ENCODE results near the gene SNCB.

SNCB gene

GRCh38 chr5:176618783-176619182 lies 11.6 kb downstream of the SNCB start:
- no peak overlapping the region for H3K9ac ChIP-seq (ENCODE audit: low read length)
- no peak overlapping the region for H2AFZ ChIP-seq (ENCODE audit: low read length)
- no peaks in the 10 kb centered on the region for H4K20me1 ChIP-seq (ENCODE audit: insufficient read depth, low read length)
- TF ChIP-seq CTCF (IDR thresholded peaks at IDR 0.05; ENCODE audit: low read length): no peak
- TF ChIP-seq EZH2 (optimal IDR thresholded peaks at IDR 0.05; ENCODE audit: low read depth, low read length): no peak
- TF ChIP-seq EZH2phosphoT487 (IDR thresholded peaks at IDR 0.05; ENCODE audit: low read length): no peak
- no peaks in the 10 kb centered on the region for H3F3A ChIP-seq (ENCODE audit: insufficient read depth, low read length)
- H3K79me2 ChIP-seq (ENCODE audit: low read length): no peaks in the 10 kb centered on the region
- no peak overlapping the region for H3K4me2 ChIP-seq (ENCODE audit: low read depth, low read length)
- no peak for DNase-seq
- H3K4me3 ChIP-seq (ENCODE audit: low read length): no peak overlapping the region
- H3K9me3 ChIP-seq (replicated peaks; ENCODE audit: insufficient read depth, low read length): no peaks in the 10 kb centered on the region
- no peaks in the 10 kb centered on the region for H3K4me1 ChIP-seq (ENCODE audit: low read length)
- H3K36me3 ChIP-seq (replicated peaks; ENCODE audit: insufficient read depth, low read length): no peaks in the 10 kb centered on the region
- H3K9me2 ChIP-seq (replicated peaks; ENCODE audit: insufficient read depth, low read length): no peaks in the 10 kb centered on the region
- H3K27ac ChIP-seq (ENCODE audit: low read length): no peak overlapping the region
- peaks cover 72% of the 10 kb centered on the region for H3K27me3 ChIP-seq (replicated peaks; ENCODE audit: insufficient read depth, low read length)

- Histone ChIP-seq H3K4me3 (ENCODE audit: low read length) (no peak overlapping the region), H2AFZ (ENCODE audit: low read length) (no peak overlapping the region), H3F3A (ENCODE audit: insufficient read depth, low read length) (no peaks in the 10 kb centered on the region), H3K79me2 (ENCODE audit: low read length) (no peaks in the 10 kb centered on the region), H3K4me2 (ENCODE audit: low read depth, low read length) (no peak overlapping the region), H3K9ac (ENCODE audit: low read length) (no peak overlapping the region), H3K9me3 (replicated peaks; ENCODE audit: insufficient read depth, low read length) (no peaks in the 10 kb centered on the region), H4K20me1 (ENCODE audit: insufficient read depth, low read length) (no peaks in the 10 kb centered on the region), H3K27ac (ENCODE audit: low read length) (no peak overlapping the region), H3K36me3 (replicated peaks; ENCODE audit: insufficient read depth, low read length) (no peaks in the 10 kb centered on the region), H3K4me1 (ENCODE audit: low read length) (0 out of 2 replicates have a peak, but pooled peaks cover 1% of the 10 kb centered on the region), H3K27me3 (replicated peaks; ENCODE audit: insufficient read depth, low read length) (peaks cover 80% of the 10 kb centered on the region), H3K9me2 (replicated peaks; ENCODE audit: insufficient read depth, low read length) (no peaks in the 10 kb centered on the region)
- TF ChIP-seq EZH2 (optimal IDR thresholded peaks at IDR 0.05; ENCODE audit: low read depth, low read length) (no peak), EZH2phosphoT487 (IDR thresholded peaks at IDR 0.05; ENCODE audit: low read length) (no peak), CTCF (IDR thresholded peaks at IDR 0.05; ENCODE audit: low read length) (no peak)
- no peak for DNase-seq
These were observed 13.8 kb downstream of the SNCB start for GRCh38 chr5:176616511-176616910.

- Histone ChIP-seq H3K36me3 (replicated peaks; ENCODE audit: insufficient read depth, low read length) (no peaks in the 10 kb centered on the region), H3K27me3 (replicated peaks; ENCODE audit: insufficient read depth, low read length) (peaks cover 70% of the 10 kb centered on the region), H3F3A (ENCODE audit: insufficient read depth, low read length) (0 out of 2 replicates have a peak, but pooled peaks cover 4% of the 10 kb centered on the region), H3K9me3 (replicated peaks; ENCODE audit: insufficient read depth, low read length) (no peaks in the 10 kb centered on the region), H3K4me3 (ENCODE audit: low read length) (no peak overlapping the region), H3K4me1 (ENCODE audit: low read length) (peaks cover 7% of the 10 kb centered on the region; the same call in 1 of the 2 replicates), H3K27ac (ENCODE audit: low read length) (no peak overlapping the region), H3K9me2 (replicated peaks; ENCODE audit: insufficient read depth, low read length) (no peaks in the 10 kb centered on the region), H2AFZ (ENCODE audit: low read length) (no peak overlapping the region), H4K20me1 (ENCODE audit: insufficient read depth, low read length) (no peaks in the 10 kb centered on the region), H3K79me2 (ENCODE audit: low read length) (no peaks in the 10 kb centered on the region), H3K9ac (ENCODE audit: low read length) (no peak overlapping the region), H3K4me2 (ENCODE audit: low read depth, low read length) (no peak overlapping the region)
- TF ChIP-seq CTCF (IDR thresholded peaks at IDR 0.05; ENCODE audit: low read length): no peak
- no peak for TF ChIP-seq EZH2phosphoT487 (IDR thresholded peaks at IDR 0.05; ENCODE audit: low read length)
- no peak for TF ChIP-seq EZH2 (optimal IDR thresholded peaks at IDR 0.05; ENCODE audit: low read depth, low read length)
- no peak for DNase-seq
These were observed 15.4 kb downstream of the SNCB start for GRCh38 chr5:176614805-176615478.

Measured in MM.1S (cell line).